ENCODE results near the gene PCDHGA4.
"Not testable (repeated sequence)": the region's sequence is repeated elsewhere in the genome, so short reads cannot be mapped to it uniquely, and the experiment has no call there.

PCDHGA4 gene

DNA sequence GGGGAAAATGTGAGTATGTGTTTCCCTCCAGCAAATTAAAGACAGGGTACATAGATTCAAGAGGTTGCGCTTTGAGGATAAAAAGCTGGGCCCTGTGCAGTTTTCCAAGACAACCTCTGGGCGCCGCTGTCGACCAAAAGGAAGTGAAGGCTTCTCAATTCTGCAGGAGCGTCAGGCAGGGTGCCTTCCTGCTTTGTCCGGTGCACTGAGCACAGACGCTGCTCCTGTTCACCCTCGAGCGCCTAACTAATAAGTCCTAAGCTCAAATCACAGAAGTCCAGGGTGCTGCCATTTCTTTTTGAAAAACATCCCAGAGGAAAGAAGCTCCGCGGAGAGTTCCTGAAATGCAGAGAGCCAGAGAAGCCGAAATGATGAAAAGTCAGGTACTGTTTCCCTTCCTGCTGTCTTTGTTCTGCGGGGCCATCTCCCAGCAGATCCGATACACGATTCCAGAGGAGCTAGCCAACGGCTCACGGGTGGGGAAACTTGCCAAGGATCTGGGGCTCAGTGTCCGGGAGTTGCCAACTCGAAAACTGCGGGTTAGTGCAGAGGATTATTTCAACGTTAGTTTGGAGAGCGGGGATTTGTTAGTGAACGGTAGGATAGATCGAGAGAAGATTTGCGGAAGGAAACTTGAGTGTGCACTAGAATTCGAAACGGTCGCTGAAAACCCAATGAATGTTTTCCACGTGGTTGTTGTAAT is 4.8 kb upstream of the PCDHGA4 start, which contains the start of gene PCDHGB1:
Gene PCDHGB1 (plus strand): TSS at position 183 of the 703 bp plus-strand sequence. CDS start 162 bp downstream, at position 345.
- DNase-seq (ENCODE audit: low spot score): peak; percentile 46

DNA sequence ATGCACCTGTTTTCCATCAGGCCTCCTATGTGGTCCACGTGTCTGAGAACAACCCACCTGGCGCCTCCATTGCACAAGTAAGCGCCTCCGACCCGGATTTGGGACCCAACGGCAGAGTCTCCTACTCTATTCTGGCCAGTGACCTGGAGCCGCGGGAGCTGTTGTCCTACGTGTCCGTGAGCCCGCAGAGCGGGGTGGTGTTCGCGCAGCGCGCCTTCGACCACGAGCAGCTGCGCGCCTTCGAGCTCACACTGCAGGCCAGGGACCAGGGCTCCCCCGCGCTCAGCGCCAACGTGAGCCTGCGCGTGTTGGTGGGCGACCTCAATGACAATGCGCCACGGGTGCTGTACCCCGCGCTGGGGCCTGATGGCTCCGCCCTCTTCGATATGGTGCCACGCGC is 3.2 kb upstream of the PCDHGA4 start:
- no peak for DNase-seq (ENCODE audit: low spot score)

DNA sequence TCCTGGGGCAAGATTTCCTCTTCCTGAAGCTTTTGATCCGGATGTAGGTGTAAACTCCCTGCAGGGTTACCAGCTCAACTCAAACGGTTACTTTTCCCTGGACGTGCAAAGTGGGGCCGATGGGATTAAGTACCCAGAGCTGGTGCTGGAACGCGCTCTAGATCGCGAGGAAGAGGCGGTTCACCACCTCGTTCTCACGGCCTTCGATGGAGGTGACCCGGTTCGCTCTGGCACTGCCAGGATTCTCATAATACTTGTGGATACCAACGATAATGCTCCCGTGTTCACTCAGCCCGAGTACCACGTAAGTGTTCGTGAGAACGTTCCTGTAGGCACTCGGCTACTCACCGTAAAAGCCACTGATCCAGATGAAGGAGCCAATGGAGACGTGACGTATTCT is 820 bp downstream of the PCDHGA4 start:
- DNase-seq (ENCODE audit: low spot score): no peak

DNA sequence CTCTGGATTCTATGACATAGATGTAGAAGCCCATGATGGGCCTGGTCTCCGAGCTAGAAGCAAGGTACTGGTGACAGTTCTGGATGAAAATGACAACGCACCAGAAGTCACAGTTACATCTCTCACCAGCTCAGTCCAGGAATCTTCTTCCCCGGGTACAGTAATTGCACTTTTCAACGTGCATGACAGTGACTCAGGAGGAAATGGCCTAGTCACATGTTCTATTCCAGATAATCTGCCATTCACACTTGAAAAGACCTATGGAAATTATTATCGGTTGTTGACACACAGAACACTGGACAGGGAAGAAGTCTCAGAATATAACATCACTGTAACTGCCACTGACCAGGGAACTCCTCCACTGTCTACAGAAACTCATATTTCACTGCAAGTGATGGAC is 1.3 kb downstream of the PCDHGA4 start:
- no peak for DNase-seq (ENCODE audit: low spot score)

DNA sequence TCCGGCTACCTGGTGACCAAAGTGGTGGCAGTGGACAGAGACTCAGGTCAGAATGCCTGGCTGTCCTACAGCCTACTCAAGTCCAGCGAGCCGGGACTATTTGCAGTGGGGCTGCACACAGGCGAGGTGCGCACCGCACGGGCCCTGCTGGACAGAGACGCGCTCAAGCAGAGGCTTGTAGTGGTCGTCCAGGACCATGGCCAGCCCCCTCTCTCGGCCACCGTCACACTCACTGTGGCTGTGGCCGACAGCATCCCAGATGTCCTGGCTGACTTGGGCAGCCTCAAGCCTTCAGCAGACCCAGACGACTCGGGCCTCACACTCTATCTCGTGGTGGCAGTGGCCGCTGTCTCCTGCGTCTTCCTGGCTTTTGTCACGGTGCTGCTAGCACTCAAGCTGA is 2.1 kb downstream of the PCDHGA4 start:
- no peak for DNase-seq (ENCODE audit: low spot score)

DNA sequence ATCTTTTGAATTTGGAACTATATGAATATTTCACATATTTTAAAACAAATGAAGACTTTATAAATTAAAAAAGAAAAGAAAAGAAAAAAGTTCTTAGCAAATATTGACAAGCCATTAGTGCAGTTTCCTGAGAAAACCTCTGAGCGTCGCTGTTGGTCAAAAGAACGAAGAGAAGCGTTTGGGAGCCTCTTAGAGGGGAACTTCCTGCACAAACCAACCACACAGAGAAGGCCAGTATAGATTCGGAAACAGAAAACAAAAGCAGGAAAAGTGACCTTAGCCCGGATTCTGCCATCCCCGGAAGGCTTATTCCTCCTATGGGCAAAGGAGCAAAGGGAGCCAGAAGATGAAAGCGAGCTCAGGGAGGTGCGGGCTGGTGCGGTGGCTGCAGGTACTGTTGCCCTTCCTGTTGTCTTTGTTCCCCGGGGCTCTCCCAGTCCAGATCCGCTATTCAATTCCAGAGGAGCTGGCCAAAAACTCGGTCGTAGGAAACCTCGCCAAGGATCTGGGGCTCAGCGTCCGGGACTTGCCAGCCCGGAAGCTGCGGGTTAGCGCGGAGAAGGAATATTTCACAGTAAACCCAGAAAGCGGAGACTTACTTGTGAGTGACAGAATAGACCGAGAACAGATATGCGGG is 5.1 kb downstream of the PCDHGA4 start, which contains the start of gene PCDHGB2:
Gene PCDHGB2 (plus strand): TSS at position 205 of the 637 bp plus-strand sequence. CDS start 142 bp downstream, at position 347.
- peak; percentile 66 for DNase-seq (ENCODE audit: low spot score)

DNA sequence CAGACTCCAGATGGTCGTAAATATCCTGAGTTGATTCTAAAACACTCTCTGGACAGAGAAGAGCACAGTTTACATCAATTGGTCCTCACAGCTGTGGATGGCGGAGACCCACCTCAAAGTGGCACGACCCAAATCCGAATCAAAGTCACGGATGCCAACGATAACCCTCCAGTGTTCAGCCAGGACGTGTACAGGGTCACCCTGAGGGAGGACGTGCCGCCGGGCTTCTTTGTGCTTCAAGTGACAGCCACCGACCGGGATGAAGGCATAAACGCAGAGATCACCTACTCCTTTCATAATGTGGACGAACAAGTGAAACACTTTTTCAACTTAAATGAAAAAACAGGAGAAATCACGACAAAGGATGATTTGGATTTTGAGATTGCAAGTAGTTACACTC is 5.9 kb downstream of the PCDHGA4 start:
- DNase-seq (ENCODE audit: low spot score): no peak

DNA sequence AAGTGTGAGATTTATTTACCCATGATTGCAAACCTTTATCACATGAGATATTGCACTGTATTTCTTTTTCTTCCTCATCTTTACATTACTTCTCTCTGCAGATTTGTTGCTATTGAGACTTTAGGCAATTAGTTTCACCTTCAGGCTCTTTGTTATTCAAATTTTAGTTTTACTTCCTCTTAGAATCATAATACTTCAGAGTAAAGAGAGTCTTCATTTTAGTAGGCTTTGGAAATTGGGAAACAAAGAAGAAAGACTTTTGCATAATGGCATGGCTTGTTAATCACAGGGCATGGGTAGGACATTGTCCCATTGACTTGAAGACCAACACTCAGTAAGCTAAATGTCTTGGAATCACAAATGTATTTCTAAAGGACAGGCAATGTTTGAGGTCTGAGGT is 7.9 kb downstream of the PCDHGA4 start:
- no peak for DNase-seq (ENCODE audit: low spot score)

DNA sequence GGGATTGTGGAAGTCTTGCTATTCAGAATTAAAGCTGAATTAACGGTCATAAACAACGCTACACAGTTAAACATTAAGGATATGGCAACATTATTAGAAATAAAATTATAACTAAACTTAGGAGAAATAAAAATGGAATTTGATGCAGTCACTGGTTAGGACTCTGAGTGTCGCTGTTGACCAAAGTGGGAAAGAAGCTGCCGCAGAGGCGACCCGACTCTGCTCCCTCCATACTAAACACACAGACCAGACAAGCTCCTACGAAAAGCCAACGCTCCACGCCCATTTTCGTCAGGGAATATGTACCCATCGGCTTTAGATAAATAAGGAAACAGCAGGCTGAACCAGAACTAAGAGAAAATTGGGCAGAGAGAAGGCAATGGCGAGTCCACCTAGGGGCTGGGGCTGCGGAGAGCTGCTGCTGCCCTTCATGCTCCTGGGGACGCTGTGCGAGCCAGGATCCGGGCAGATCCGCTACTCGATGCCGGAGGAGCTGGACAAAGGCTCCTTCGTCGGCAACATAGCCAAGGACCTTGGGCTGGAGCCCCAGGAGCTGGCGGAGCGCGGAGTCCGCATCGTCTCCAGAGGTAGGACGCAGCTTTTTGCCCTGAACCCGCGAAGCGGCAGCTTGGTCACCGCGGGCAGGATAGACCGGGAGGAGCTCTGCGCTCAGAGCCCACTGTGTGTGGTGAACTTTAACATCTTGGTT is 9.3 kb downstream of the PCDHGA4 start, which contains the start of gene PCDHGA5:
Gene PCDHGA5 (plus strand): TSS at position 211 of the 709 bp plus-strand sequence. CDS start 169 bp downstream, at position 380.
- DNase-seq (ENCODE audit: low spot score): no peak

DNA sequence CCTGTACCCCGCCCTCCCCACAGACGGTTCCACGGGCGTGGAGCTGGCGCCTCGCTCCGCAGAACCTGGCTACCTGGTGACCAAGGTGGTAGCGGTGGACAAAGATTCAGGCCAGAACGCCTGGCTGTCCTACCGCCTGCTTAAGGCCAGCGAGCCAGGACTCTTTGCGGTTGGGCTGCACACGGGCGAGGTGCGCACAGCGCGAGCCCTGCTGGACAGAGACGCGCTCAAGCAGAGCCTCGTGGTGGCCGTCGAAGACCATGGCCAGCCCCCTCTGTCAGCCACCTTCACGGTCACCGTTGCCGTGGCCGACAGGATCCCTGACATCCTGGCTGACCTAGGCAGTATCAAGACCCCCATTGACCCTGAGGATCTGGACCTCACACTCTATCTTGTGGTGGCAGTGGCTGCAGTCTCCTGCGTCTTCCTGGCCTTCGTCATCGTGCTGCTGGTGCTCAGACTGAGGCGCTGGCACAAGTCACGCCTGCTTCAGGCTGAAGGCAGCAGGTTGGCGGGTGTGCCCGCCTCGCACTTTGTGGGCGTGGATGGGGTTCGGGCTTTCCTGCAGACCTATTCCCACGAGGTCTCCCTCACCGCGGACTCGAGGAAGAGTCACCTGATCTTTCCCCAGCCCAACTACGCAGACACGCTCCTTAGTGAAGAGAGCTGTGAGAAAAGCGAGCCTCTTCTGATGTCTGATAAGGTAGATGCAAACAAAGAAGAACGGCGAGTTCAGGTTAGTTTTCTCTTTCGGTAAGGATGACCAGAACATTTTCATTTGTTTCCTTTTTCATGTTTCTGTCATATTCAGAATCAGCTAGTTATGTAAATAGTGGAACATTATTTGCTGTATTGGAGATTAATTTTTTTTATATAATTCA is 11.4 kb downstream of the PCDHGA4 start:
- no peak for DNase-seq (ENCODE audit: low spot score)

DNA sequence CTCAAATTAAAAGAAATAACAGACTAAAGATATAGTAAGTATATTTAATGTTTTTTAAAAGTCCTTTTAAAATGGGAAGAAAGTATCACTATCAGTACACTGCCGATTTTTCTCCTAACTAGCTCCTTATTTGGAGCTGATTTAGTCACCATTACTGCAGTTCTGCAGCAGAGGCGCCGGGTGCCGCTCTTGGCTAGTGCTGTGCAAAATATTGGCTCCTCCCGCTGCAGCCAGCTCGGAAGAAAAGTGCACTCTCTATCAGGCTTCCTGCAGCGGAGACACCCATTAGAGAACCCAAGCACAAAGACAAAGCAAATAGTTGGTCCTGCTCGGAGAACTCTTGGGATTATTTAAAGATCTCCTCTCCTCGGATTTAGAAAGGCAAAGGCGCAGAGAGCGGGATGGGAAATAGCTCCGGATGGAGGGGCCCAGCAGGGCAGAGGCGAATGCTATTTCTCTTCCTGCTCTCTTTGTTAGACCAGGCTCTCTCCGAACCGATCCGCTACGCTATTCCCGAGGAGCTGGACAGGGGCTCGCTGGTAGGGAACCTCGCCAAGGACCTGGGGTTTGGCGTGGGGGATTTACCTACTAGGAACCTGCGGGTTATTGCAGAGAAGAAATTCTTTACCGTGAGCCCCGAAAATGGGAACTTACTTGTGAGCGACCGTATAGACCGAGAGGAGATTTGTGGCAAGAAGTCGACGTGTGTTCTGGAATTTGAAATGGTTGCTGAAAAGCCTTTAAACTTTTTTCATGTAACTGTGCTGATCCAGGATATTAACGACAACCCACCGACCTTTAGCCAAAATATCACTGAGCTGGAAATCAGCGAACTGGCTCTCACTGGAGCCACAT is 15.4 kb downstream of the PCDHGA4 start, which contains the start of gene PCDHGB3:
Gene PCDHGB3 (plus strand): TSS at position 249 of the 855 bp plus-strand sequence. CDS start 153 bp downstream, at position 402.
- DNase-seq (ENCODE audit: low spot score): peak; percentile 82

DNA sequence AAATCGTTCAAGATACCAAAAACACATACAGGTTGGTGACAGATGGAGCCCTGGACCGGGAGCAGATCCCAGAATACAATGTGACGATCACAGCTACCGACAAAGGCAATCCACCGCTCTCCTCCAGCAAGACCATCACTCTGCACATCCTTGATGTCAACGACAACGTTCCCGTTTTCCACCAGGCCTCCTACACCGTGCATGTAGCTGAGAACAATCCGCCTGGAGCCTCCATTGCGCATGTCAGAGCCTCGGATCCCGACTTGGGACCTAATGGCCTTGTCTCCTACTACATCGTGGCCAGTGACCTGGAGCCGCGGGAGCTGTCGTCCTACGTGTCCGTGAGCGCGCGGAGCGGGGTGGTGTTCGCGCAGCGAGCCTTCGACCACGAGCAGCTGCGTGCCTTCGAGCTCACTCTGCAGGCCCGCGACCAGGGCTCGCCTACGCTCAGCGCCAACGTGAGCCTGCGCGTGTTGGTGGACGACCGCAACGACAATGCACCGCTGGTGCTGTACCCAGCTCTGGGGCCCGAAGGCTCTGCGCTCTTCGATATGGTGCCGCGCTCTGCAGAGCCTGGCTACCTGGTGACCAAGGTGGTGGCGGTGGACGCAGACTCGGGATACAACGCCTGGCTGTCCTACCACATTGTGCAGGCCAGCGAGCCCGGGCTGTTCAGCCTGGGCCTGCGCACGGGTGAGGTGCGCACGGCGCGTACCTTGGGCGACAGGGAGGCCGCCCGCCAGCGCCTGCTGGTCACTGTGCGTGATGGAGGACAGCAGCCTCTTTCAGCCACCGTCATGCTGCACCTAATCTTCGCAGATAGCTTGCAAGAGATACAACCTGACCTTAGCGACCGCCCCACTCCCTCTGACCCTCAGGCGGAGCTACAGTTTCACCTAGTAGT is 17.0 kb downstream of the PCDHGA4 start:
- no peak for DNase-seq (ENCODE audit: low spot score)

DNA sequence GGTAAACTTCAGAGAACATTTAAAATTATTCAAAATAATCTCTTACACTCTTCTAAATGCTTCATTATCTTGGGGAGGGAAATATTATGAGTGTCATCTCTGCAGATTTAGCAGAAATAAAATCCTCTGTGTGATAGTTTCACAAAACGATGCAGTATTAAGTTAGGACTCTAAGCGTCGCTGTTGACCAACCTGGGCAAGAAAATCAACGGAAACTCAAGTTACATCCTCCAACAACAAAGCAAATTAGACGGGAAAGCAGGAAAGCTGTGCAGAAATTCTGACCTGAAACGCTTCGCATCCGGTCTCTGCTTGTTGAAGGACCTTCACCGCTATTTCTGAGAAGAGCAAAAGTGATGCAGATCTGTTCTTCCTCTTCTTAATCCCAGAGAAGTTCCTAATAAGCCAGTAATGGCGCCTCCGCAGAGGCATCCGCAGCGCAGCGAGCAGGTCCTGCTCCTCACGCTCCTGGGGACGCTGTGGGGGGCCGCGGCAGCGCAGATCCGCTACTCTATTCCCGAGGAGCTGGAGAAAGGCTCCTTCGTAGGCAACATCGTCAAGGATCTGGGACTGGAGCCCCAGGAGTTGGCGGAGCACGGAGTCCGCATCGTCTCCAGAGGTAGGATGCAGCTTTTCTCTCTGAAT is 19.0 kb downstream of the PCDHGA4 start, which contains the start of gene PCDHGA6:
Gene PCDHGA6 (plus strand): TSS at position 219 of the 645 bp plus-strand sequence. CDS start 193 bp downstream, at position 412.
- no peak for DNase-seq (ENCODE audit: low spot score)

DNA sequence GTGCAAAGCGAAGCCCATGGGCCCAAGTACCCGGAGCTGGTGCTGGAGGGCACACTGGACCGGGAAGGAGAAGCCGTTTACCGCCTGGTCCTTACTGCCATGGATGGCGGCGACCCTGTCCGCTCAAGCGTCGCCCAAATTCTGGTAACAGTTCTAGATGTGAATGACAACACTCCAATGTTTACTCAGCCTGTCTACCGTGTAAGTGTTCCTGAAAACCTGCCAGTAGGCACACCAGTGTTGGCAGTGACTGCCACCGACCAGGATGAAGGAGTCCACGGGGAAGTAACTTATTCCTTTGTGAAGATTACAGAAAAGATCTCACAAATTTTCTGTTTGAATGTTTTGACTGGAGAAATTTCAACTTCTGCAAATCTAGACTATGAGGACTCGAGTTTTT is 19.8 kb downstream of the PCDHGA4 start:
- DNase-seq (ENCODE audit: low spot score): no peak

DNA sequence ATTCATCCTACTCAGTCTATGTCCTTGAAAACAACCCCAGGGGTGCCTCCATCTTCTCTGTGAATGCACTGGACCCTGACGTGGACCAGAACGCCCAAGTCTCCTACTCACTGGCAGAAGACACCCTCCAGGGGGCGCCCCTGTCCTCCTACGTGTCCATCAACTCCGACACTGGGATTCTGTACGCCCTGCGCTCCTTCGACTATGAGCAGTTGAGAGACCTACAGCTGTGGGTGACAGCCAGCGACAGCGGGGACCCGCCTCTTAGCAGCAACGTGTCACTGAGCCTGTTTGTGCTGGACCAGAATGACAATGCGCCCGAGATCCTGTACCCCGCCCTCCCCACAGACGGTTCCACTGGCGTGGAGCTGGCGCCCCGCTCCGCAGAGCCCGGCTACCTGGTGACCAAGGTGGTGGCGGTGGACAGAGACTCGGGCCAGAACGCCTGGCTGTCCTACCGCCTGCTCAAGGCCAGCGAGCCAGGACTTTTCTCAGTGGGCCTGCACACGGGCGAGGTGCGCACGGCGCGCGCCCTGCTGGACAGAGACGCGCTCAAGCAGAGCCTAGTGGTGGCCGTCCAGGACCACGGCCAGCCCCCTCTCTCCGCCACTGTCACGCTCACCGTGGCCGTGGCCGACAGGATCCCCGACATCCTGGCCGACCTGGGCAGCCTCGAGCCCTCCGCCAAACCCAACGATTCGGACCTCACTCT is 20.8 kb downstream of the PCDHGA4 start:
- DNase-seq (ENCODE audit: low spot score): not testable (repeated sequence)

DNA sequence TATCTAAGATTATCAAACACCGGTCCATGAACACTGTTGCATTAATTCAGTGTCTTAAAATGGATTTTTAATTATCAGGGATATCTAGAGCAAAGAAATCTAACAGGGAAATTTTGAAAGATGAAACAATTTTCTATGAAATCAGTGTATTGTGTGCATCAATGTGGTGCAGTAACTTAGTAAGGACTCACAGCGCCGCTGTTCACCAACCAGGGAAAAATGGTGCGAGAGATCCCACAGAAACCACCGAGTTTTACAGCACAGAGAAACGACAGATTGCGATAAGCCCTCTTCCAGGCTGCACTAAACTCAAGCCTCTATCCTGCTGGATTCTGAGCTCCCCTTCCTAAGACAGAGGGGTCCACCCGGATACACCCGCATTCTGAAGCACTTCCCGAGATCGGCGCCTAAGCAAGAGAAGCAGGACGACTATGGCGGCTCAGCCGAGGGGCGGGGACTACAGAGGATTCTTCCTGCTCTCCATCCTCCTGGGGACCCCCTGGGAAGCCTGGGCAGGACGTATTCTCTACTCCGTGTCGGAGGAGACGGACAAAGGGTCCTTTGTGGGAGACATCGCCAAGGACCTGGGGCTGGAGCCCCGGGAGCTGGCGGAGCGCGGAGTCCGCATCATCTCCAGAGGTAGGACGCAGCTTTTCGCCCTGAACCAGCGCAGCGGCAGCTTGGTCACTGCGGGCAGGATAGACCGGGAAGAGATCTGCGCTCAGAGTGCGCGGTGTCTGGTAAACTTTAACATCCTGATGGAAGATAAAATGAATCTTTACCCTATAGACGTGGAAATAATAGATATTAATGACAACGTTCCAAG is 27.9 kb downstream of the PCDHGA4 start, which contains the start of gene PCDHGA7:
Gene PCDHGA7 (plus strand): TSS at position 274 of the 826 bp plus-strand sequence. CDS start 158 bp downstream, at position 432.
- peak; percentile 65 for DNase-seq (ENCODE audit: low spot score)

DNA sequence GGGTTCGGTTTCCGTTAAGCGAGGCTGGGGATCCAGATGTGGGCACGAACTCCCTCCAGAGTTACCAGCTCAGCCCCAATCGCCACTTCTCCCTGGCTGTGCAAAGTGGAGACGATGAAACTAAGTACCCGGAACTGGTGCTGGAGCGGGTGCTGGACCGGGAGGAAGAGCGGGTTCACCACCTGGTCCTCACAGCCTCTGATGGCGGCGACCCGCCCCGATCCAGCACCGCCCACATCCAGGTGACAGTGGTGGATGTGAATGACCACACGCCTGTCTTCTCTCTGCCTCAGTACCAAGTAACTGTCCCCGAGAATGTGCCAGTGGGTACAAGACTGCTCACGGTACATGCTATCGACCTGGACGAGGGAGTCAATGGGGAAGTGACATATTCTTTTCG is 28.5 kb downstream of the PCDHGA4 start:
- DNase-seq (ENCODE audit: low spot score): no peak

Data from hepatic stellate cell (primary cell).